Subcutaneous abdominal adipose tissue (tissue), 5 donors: ENCODE measurements around the gene EBP.

Source experiments
- H3K27ac ChIP-seq: one replicate; pipeline ENCODE4 v1.7.0; 2013; ENCODE audit warnings: low read depth, mild to moderate bottlenecking, inconsistent platforms, low read length, moderate library complexity
- H3K27me3 ChIP-seq, 5 donors: one replicate each; pipeline ENCODE4 v1.7.0; 2013; ENCODE audit warnings: low read length in 5 of 5, inconsistent platforms in 1 of 5; ENCODE audit not compliant: control insufficient read depth in 5 of 5, insufficient read depth in 4 of 5
- H3K36me3 ChIP-seq, 5 donors: one replicate each; pipeline ENCODE4 v1.7.0; 2013; ENCODE audit warnings: low read length in 5 of 5; ENCODE audit not compliant: control insufficient read depth in 5 of 5, insufficient read depth in 5 of 5
- H3K4me1 ChIP-seq, 5 donors: one replicate each; pipeline ENCODE4 v1.7.0; 2013; ENCODE audit warnings: low read length in 5 of 5, mild to moderate bottlenecking in 3 of 5, moderate library complexity in 1 of 5; ENCODE audit not compliant: control insufficient read depth in 5 of 5, insufficient read depth in 5 of 5
- H3K4me3 ChIP-seq, 5 donors: one replicate each; pipeline ENCODE4 v1.7.0; 2013; ENCODE audit warnings: low read length in 5 of 5, low read depth in 1 of 5
- H3K9ac ChIP-seq, 5 donors: one replicate each; pipeline ENCODE4 v1.7.0; 2013; ENCODE audit warnings: low read length in 5 of 5, mild to moderate bottlenecking in 4 of 5, moderate library complexity in 3 of 5
- H3K9me3 ChIP-seq, 5 donors: one replicate each; pipeline ENCODE4 v1.7.0; 2013; ENCODE audit warnings: low read length in 5 of 5; ENCODE audit not compliant: control insufficient read depth in 5 of 5
- donor health status: healthy.
- donor health status: healthy.
- donor health status: healthy.
- donor health status: healthy.
- donor health status: healthy.

The EBP gene

DNA sequence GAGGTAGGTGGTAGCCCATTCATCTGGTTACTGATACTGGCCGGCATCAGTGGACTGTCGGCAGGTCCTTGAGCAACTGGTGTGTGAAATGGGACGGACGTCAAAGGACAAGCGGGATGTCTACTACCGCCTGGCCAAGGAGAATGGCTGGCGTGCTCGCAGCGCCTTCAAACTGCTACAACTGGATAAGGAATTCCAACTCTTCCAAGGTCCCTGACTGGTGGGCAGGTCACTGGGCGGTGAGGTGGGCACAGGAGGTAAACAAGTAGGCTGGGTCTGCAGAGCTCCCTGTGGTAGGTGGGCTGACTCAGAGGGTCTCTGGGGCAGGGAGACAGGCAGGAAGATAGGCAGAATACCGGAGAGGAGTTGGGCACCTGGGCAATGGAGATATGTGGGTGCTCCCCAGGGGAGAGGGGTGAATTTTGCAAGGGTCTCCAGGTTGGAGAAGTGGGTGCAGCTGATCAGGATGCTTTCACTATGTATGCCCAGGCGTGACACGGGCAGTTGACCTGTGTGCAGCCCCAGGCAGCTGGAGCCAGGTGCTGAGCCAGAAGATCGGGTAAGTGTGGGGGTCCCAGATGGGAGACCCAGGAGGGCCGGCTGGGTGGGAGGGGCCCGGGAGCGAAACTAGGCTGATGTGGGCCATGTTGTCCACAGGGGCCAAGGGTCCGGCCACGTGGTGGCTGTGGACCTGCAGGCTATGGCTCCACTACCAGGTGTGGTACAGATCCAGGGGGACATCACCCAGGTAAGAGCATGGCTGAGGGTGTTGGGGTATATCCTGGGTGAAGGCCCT is 43.5 kb upstream of the EBP start:
- Histone ChIP-seq H3K4me3 (no peak overlapping the region), H3K4me1 (peaks cover 0 to 12% (median 10%) of the 10 kb centered on the region in 5 donors), H3K27me3 (peaks cover 0 to 7% (median 4%) of the 10 kb centered on the region in 5 donors), H3K27ac (no peak overlapping the region), H3K9me3 (peaks cover 0 to 4% (median 0%) of the 10 kb centered on the region in 5 donors), H3K9ac (no peak overlapping the region), H3K36me3 (peaks cover 0 to 30% (median 21%) of the 10 kb centered on the region in 5 donors)

DNA sequence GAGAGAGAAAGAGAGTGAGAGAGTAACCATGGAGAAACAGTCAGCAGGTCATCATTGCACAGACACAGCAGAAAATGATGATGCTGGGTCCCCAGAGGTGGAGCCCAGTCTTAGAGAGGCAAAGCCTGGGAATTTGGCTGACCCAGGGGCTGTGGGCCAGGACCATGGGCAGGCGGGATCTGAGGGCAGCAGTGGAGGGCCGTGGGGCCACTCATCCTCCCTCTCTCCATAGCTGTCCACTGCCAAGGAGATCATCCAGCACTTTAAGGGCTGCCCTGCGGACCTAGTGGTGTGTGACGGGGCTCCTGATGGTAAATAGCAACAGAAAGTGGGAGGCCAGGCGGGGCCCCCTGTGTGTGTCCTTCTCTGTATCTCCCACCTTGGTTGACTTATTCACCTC is 42.8 kb upstream of the EBP start:
- Histone ChIP-seq H3K9ac (no peak overlapping the region), H3K27me3 (peaks cover 0 to 7% (median 4%) of the 10 kb centered on the region in 5 donors), H3K4me3 (no peak overlapping the region), H3K36me3 (peaks cover 0 to 34% (median 25%) of the 10 kb centered on the region in 5 donors), H3K9me3 (peaks cover 0 to 4% (median 0%) of the 10 kb centered on the region in 5 donors), H3K27ac (no peak overlapping the region), H3K4me1 (peaks cover 0 to 12% (median 10%) of the 10 kb centered on the region in 5 donors)

DNA sequence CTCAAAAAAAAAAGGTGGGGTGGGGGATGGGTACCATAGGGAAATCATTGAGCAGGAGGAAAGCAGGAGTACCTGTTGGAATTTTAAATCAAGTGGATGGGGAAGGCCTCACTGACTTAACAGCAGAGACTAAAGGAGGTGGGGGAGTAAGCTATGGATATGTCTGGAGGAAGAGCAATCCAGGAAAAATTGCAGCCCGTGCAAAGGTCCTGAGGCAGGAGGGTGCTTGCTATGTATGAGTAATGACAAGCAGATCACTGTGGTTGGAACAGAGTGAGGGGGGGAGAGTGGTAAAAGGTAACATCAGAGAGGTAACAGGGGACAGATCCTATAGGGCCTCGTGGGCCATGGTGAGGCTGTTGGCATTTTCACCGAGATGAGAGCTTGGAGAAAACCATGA is 41.5 kb upstream of the EBP start:
- no peak overlapping the region for H3K27ac ChIP-seq
- peaks cover 0 to 37% (median 25%) of the 10 kb centered on the region in 5 donors for H3K36me3 ChIP-seq
- no peak overlapping the region for H3K9ac ChIP-seq
- H3K4me1 ChIP-seq: peaks cover 0 to 12% (median 10%) of the 10 kb centered on the region in 5 donors
- no peak overlapping the region for H3K4me3 ChIP-seq
- H3K27me3 ChIP-seq: peaks cover 0 to 7% (median 4%) of the 10 kb centered on the region in 5 donors
- peaks cover 0 to 4% (median 0%) of the 10 kb centered on the region in 5 donors for H3K9me3 ChIP-seq

DNA sequence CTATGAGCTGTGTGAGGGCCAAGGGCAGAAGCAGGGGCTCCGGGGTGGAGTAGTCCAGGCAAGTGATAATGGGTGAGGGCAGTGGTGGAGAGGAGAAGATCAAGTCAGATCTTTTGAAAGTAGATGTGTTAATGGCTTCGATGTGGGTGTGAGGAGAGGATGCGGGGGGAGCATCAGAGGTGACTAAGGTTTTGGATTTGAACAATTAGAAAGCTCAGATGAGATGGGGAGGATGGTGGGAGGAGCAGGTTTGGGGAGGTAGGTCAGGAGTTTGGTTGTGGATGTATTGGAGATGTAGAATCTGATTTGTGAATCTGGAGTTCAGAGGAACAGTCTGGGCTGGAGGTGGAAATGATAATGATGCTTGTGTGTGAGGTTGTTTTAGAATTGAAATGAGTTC is 41.0 kb upstream of the EBP start:
- Histone ChIP-seq H3K4me1 (peaks cover 0 to 12% (median 10%) of the 10 kb centered on the region in 5 donors), H3K36me3 (peaks cover 0 to 39% (median 25%) of the 10 kb centered on the region in 5 donors), H3K27ac (no peak overlapping the region), H3K4me3 (no peak overlapping the region), H3K27me3 (peaks cover 0 to 7% (median 4%) of the 10 kb centered on the region in 5 donors), H3K9me3 (peaks cover 0 to 4% (median 0%) of the 10 kb centered on the region in 5 donors), H3K9ac (no peak overlapping the region)

DNA sequence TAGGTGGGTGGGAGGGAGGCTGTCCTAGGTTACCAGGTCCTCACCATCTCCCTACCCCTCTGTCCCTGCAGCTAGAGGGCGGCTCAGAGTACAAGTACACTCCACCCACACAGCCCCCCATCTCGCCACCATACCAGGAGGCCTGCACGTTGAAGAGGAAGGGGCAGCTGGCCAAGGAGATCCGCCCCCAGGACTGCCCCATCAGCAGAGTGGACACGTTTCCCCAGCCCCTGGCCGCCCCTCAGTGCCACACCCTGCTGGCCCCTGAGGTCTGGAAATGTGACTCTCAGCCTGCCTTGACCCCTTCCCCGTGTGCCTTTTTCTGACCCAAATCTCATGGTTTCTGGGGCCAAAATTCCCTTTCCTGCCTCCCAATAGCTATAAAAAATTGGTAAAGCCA is 39.1 kb upstream of the EBP start:
- Histone ChIP-seq H3K27ac (no peak overlapping the region), H3K27me3 (peaks cover 0 to 7% (median 4%) of the 10 kb centered on the region in 5 donors), H3K4me3 (no peak overlapping the region), H3K9me3 (no peaks in the 10 kb centered on the region), H3K36me3 (peaks cover 0 to 39% (median 31%) of the 10 kb centered on the region in 5 donors), H3K4me1 (peaks cover 0 to under 1% (median 0%) of the 10 kb centered on the region in 5 donors), H3K9ac (no peak overlapping the region)

DNA sequence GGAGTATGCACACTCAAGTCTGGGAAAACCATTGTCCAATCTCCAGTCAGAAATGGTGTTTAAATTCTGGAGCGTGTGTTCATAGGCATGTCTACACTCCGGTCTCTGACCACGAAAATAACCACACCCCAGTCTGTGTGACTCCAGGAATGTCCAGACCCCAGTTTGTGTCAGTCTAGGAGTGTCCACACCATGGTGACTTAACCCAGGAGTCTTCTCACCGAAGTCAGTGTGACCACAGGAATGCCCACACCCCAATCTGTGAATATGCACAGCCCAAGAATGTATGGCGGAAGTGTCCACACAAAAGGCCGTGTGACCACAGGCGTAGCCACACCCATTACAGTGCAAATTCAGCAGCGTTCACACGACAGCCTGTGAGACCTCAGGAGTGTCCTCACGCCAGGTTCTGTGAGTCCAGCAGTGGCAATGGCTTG is 34.2 kb upstream of the EBP start:
- Histone ChIP-seq H3K27ac (no peak overlapping the region), H3K4me3 (no peak overlapping the region), H3K4me1 (no peaks in the 10 kb centered on the region)

DNA sequence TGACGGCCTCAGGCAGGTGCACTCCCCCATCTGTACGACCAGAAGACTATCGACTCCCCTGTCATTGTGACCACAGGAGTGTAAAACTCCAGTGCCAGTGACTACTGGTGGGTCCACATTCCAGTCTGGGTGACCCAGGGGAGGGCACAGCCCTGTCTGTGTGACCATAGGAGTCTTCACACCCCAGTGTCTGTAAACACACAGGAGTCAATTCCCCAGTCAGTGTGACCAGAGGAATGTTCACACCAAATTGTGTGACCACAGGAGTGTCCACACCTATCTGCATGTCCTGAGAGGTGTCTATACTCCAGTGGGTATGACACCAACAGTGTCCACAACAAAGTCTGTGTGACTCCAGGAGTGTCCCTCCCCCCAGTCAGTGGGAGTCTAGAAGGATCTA is 33.6 kb upstream of the EBP start:
- peaks cover 0 to 10% (median 10%) of the 10 kb centered on the region in 5 donors for H3K36me3 ChIP-seq
- H3K9ac ChIP-seq: no peak overlapping the region
- H3K27ac ChIP-seq: no peak overlapping the region
- no peak overlapping the region for H3K4me3 ChIP-seq
- H3K27me3 ChIP-seq: peaks cover 0 to 10% (median 6%) of the 10 kb centered on the region in 5 donors
- no peaks in the 10 kb centered on the region for H3K4me1 ChIP-seq
- H3K9me3 ChIP-seq: peaks cover 0 to 8% (median 7%) of the 10 kb centered on the region in 5 donors

More for the DNA sequence above, 34.2 kb upstream of the EBP start:
- peaks cover 0 to 10% (median 6%) of the 10 kb centered on the region in 5 donors for H3K27me3 ChIP-seq
- peaks cover 0 to 16% (median 12%) of the 10 kb centered on the region in 5 donors for H3K36me3 ChIP-seq
- no peak overlapping the region for H3K9ac ChIP-seq
- peaks cover 0 to 8% (median 7%) of the 10 kb centered on the region in 5 donors for H3K9me3 ChIP-seq

DNA sequence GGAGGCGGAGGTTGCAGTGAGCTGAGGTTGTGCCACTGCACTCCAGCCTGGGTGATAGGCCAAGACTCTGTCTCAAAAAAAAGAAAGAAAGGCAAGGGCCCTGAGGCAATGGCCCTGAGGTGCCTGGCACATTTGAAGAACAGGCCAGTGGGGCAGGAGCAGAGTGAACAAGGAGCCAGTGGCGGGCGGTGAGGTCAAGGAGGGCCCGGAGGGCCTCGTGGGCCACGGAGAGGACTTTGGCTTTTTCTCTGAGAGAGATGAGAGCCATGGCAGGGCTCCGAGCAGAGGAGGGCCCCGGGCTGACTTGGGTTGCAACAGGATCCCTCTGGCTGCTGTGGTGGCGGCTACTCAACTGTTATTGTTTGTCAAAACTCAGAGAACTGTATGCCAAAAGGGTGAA is 32.3 kb upstream of the EBP start:
- Histone ChIP-seq H3K27me3 (peaks cover 0 to 13% (median 7%) of the 10 kb centered on the region in 5 donors), H3K36me3 (peaks cover 0 to 6% (median 5%) of the 10 kb centered on the region in 5 donors), H3K4me1 (peaks cover 0 to 3% (median 0%) of the 10 kb centered on the region in 5 donors), H3K9ac (no peak overlapping the region), H3K27ac (no peak overlapping the region), H3K9me3 (peaks cover 0 to 8% (median 7%) of the 10 kb centered on the region in 5 donors), H3K4me3 (no peak overlapping the region)

DNA sequence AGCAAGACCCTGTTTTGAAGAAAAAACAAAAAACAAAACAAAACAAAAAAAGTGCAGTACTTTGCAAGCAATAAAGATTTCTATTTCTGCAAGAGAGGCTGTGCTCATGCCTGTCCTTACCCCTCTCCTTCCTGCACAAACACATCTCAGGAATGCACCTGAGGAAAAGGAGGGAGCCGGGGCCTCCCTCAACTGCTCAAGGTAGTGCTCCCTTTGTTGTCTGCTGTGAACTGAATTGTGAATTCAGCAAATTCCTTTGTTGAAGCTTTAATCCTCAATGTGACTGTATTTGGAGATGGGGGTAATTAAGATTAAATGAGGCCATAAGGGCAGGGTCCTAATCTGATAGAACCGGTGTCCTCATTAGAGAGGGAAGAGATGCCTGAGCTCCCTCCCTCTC is 31.7 kb upstream of the EBP start:
- H3K27me3 ChIP-seq: peaks cover 0 to 16% (median 7%) of the 10 kb centered on the region in 5 donors
- H3K4me3 ChIP-seq: no peak overlapping the region
- peaks cover 0 to 8% (median 7%) of the 10 kb centered on the region in 5 donors for H3K9me3 ChIP-seq

DNA sequence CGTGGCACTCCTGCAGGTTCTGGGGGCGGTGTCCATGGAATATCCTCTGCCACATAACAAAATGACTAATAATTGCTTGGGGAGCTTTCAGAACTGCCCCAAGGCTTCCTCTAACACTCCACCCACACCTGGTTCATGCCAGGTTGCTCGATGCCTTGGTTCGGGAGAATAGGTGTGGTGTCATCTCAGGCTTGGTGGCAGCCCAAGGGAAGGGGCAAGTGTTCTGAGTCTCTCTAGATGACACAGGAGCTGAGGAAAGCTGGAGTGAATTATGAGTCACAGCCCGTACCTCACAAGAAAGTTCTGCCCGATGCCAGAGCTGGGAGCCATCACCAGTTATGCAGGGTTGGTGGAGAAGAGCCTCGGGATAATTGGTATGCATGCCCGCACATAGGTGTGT is 30.9 kb upstream of the EBP start:
- peaks cover 0 to 6% (median 0%) of the 10 kb centered on the region in 5 donors for H3K36me3 ChIP-seq
- H3K4me3 ChIP-seq: no peak overlapping the region
- peaks cover 0 to 11% (median 7%) of the 10 kb centered on the region in 5 donors for H3K9me3 ChIP-seq
- peaks cover 0 to 18% (median 10%) of the 10 kb centered on the region in 5 donors for H3K27me3 ChIP-seq
- H3K27ac ChIP-seq: no peak overlapping the region
- peaks cover 0 to 3% (median 0%) of the 10 kb centered on the region in 5 donors for H3K4me1 ChIP-seq
- no peak overlapping the region for H3K9ac ChIP-seq

More for the DNA sequence above, 31.7 kb upstream of the EBP start:
- Histone ChIP-seq H3K4me1 (peaks cover 0 to 3% (median 0%) of the 10 kb centered on the region in 5 donors), H3K9ac (no peak overlapping the region), H3K27ac (no peak overlapping the region), H3K36me3 (peaks cover 0 to 6% (median 3%) of the 10 kb centered on the region in 5 donors)
